NCI-H446 (cell line): ENCODE results near the gene PPP1R37.

Experiments
- DNase-seq, 2 experiments: peaks; one replicate each; lab custom pipeline; 2025; lab: John Stamatoyannopoulos, UW

The PPP1R37 gene

DNA sequence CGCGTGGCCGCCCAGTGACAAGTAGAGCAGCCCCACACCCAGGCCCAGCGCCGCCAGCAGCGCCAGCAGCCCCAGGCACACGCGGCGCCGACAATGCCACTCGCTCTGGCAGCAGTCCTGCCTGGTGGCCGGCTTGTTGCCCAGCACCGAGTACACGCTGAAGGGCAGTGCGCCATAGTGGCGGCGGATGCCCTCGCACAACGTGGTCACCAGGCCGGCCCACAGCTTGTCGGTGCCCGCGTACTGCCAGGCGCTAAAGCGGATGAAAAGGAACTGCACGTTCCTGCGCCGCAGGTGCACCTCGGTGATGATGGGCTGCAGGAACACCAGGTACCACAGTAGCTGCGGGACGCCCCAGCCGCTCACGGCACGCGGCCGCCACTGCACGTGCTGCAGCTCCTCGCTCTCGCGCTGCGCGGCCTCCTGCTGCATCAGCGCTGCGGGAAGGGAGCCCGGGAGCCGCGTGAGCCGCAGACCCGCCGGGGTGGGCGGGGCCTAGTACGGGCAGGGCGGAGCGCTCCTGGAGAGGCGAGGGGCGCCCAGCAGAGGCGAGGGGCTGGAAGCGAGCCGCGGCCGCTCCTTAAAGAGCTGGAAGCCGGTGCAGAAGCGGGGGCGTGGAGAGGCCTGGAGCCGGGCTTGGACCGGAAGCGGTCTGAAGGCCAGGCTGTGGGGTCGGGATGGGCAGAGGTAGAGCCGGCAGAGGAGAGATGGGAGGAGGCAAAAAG, 60.5 kb downstream of the PPP1R37 start:
- DNase-seq: no peak

DNA sequence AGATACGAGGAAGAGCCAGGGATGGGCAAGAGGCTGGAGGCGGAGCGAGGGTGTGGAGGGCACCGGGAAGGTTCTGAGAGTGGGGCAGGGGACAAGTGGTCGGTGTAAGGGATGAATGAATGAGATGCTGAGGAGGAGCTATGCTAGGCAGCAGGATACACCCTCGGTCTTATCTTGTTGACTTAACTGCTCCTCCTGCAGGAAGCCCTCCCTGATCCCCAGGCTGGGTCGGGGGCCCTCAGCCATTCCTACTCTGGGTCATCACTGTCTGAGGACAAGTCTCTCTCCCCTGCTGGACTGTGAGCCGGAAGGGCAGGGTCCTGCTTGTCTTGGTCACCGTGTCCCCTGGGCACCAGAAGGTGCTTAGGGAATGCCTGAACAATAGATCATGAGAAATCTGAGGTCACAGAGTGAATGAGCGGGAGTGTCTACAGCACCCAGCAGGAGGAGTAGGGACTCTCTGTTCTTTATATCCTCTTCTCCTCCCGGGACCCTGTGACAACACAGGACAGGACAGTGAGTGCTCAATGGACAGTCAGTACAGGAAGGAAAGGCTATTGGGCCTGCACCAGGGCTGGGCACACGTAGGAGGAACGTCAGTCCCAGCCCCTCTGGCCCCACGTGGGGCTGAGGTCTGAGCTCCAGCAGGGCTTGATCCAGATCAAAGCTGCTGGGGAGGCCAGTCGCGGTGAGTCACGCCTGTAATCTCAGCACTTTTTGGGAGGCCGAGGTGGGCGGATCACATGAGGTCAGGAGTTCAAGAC, 61.3 kb downstream of the PPP1R37 start:
- no peak for DNase-seq

DNA sequence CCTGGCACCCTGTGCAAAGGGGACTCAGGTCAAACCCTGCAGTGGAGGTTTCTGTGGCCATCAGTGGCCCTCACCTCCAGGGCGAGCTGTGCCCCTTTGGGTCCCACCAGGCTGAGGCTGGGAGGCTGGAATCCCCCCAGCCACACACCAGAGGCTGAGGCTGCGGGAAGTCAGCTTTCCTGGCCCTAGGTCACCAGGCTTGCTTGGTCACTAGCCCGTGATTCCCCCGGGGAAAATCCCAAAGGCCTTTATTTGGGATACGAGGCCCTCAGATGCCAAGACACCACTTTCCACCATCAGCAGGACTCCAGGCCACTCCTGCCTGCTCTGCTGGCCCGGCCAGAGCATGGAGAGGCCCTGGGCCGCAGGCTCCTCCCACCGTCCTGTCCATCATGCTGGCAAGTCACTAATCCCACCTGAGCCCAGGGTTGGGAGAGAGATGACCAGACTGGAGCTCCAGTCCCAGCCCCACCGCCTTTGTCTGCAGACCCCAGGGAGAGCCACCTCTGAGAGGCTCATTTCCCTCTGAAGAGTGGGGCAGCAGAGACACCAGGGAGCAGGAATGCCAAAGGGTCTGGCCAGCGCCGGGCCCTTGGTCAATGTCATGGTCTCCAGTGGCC, 63.1 kb downstream of the PPP1R37 start:
- DNase-seq: no peak

DNA sequence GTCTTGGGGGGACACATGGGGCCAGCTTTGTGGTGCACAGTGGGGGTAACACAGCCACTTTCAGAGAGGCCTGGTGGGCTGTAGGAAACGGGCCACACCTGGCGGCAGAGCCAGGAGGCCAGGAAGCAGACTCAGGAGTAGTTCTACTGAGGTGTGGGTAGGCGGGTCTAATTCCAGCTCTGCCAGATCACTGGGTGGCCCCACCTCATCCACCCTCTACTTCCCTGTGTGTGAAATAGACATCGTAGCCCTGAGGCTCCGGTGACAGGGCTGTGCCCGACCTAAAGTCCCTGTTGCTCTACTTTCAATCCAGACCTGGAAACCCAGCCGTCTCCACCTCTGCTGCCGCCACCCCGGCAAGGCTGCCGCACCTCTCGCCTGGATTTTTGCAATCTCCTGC, 63.8 kb downstream of the PPP1R37 start:
- no peak for DNase-seq

DNA sequence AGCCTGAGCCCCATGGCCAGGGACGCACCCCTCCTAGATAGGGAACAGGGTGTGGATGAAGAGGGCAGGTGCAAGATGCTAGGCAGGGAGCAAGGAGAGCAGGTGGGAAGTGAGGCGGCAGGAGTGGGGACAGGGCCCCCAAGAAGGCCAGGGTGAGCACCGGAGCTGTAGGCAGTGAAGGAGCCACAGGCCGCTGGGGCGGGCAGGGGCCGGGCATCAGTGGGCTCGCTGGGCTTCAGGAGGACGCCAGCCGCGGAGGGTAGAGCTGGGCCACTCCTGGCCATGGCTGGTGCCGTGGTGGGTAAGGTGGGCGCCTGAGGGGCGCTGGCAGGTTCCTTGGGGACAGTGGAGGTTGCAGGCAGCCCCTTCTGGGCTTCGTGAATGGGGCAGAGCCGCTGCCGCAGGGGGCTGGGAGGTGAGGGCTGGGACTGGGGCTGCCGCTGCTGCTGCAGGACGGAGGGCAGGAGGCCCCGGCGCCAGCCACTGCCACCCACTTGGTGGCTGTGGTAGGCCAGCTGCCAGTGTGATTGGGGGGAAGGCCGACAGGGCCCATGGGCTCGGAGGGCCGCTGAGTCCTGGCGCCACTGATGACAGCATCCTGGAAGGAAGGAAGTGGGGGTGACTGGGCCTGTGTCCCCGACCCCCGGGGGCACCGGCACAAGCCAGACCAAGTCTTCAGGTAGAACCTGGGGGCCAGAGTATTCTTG, 65.7 kb downstream of the PPP1R37 start:
- DNase-seq: no peak

DNA sequence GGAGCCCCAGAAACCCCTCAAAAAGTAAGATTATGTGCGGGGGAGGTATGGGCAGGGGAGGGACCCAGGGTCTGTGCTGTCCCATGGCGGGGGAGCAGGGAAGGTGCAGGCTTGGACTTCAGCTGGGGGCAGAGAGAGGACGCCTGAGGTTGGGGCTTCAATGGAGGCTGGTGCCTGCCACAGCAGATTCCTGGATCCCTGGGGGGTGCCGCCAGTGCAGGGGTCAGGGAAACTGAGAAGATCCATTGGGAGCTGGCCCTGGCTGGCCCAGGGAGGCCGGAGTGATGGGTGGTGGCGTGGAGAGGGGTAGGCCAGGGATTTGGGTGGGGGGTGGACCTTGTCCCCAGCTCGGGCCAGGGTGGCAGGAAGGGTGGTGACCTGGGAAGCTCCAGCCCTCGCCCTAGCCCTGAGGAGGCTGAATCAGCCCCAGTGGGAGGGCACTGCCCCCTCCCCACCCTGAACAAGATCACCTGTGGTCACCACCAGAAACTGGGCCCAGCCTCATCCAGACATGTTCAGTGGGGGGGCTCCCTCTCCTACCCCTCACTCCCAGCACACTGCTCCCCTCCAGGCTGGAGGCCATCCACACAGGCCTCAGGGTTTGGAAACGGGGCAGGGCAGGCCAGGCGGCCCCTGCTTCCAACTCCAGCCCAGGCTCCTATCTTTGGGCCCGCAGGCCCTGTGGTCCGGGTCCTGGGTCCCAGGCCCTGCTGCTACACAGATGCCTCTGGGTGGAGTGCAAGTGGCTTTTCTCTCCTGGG, 66.4 kb downstream of the PPP1R37 start:
- DNase-seq: no peak

DNA sequence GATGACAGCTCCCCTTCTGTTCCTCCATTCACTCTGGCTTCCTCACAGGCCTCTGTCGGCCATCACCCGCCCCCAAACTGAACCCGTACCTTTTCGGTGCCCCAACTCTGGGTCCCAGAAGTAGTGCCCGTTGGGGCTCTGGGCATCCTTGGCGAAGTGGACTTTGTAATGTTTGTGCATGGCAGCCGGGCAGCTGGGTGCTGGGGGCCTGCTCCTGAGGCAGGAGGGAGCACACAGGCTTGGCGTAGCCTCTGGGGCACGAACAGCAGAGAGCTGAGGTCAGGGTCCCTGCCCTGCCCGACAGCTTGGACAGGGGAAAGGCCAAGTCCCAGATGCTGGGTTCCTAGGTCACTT, 67.0 kb downstream of the PPP1R37 start:
- no peak for DNase-seq

DNA sequence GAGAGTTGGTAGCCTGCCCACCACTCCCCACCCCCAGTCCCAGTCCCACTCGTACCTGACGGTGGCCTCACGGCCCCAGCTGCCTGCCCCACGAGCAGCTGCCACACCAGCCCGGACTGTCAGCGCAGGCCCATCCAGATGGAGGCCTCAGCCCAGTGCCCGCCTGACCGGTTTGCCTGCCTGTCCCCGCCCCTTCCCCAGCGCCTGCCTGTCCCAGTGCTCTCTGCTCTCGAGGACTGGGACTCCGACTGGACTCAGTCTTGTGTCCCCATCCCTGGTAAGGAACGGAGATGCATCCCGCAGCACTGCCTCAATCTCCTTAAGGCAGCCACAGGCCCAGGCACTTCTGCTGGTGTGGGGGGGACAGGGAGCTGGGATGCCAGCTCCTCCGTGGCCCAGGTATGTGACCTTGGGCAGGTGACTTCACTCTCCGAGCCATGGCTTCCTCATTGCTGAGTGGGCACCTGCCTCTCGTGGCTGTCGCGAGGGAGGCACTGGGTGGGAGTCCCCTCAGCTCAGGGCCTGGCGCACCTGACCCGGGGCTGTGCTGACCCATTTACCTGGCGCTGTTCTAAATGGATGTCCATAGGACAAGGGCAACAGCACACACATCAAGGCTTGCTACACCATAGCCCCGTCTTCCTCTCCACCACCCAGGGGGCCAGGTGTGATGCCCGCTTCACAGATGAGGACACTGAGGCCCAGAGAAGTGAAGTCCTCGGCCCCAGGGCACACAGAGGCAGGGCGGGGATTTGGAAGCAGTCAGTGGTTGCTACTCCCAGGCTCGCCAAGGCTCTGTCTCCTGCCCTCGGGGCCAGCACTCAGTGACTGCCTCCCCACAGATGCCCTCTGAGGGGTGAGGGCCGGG, 68.1 kb downstream of the PPP1R37 start, which contains the start of gene NKPD1:
NKPD1 (minus strand) TSS at position 113 of the 868 bp plus-strand sequence. CDS start 832 bp downstream, outside the sequence.
- DNase-seq: no peak

DNA sequence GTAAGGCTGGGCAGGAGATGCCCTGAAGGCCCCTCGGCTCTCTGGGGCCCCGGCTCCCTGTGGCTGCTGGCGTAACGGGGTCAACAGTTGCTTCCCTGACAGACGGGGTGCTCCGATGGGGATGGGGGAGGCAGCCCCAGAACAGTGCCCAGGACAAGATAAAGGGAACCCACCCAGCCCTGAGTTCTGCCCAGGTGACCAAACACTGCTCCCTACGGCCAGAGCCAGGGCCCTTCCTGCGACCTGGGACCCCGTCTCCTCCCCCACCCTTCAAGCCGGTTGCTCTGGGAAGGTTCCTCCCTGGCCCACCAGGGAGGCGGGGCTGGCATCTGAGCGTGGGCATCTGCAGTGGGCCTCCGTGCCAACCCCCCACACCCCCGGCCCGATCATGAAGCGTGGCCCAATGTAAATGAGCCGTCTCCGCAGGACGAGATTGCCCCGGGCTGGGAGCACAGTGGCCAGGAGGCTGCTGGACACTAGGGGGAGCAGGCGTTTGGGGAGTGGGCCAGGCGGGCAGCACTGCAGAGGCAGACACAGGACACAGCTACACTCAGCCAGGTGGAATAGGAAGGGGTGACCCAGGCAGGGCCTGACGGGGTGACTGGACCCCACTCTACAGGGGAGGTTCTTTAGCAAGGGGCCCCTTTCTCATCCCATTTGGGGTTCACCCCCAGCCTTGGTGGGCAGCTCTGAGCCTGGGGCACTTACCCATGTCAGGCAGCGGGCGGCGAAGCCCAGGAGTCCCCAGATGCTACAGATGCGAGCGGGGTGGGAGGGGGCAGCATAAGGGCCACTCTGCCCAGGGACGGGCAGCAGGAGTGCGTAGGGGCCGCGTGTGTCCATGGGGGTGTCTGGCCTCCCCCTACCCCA, 69.0 kb downstream of the PPP1R37 start:
- DNase-seq: peak in 1 of 2 experiments; percentile 19

DNA sequence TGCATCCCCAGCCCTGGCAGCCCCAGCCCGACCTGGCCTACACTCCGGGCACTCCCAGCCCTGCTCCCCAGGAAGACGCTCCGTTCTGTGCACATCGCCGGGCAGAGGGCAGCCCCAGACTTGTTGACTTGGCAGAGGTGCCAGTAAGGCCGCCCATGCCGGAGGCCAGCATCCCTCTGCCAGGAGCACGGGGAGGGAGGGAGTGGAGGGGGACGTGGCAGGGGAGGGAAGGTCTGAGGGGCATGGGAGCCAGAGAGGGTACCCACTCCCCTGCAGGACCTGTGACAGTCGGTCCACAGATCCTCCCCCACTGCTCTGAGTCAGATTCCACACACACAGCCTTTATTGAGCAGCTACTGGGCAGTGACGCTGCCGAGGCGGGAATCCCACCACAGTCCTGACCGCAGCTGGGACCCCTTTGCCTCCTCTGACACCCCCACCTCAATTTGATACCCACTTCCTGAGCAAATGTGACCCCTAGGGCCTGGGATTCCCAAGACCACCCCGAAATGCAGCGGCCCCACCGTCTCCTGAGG, 69.7 kb downstream of the PPP1R37 start:
- DNase-seq: no peak

DNA sequence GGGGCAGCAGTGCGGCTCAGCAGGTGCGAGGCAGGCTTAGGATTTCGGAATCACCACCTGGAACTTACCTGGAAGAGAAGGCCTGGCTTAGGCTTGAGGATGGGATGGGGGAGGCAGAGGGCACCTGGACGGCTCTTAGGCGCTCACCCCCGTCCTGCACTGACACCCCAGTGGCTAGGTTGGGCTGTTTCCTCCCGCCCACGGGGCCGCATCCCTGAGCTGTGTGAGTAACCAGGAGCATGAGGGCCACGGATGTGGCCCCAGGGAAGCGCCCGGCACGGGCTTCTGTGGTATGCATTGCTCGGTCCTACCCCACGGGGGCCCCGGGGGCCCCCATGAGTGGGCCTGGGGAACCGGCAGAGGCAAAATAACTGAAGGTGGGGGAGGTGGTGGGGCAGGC, 70.2 kb downstream of the PPP1R37 start:
- DNase-seq: no peak

DNA sequence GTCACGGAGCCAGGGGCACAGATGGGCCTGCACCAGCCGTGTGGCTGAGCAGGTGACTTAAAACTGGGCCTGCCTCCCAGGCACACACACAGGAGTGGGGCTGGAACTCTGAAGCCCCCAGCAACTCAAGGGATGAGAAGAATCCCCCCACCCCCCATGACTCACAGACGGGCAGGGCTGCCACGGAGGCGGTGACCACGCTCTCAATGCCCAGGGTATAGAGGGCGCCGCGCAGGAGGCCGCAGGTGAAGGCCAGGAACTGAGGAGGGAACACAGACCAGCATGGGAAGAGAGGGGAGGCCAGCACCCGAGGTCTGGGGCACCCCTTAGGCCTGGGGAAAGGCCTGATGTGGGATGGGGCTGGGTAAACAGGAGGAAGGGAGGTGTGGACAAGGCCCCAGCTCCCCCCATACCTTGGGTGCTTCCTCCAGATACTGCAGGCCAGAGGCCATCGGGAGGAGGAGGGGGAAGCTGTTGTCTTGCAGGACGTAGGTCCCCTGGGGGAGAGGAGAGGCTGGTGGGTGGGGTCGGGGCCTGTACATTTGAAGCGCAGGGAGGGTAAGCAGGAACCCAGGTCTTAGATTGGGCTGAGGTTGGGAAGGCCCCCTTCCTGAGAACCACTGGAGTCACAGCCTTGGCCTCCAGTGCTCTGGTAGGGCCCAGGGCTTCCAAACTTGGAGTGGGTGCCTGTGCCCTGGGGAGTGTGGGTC, 70.9 kb downstream of the PPP1R37 start:
- no peak for DNase-seq

DNA sequence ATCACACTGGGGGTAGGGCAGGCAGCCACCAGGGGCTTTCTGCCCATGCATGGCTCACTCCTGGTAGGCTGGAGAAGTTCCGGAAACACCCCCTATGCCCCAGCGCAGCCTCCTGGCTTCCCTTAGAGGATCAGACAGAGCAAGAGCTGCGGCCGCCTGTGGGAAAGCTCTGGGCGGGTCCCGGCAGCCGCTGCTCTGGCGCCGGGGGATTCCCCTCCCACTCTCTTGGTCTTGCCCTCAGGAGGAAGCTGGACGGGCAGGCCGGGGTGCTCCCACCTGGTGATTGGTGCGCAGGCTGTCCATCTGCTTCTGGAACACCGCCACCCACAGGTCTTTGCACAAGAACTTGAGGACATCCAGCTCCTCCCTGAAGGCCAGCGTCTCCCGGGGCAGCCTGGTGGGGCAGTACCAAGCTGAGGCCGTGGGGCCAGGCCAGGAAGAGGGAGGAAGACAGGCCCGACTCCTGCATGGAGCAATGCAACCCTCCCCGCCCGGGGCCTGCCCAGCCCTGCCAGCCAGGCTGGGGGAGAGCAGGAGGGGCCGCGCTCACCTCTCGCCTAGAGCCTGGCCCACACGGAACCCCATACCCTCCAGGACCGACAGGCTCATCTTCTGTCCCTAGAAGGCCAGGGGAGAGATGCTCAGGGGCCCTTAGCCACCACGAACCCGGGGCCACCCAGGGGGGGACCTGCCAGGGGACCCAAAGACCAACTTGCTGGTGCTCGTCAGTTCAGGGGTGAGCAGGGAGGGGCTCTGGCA, 71.8 kb downstream of the PPP1R37 start:
- no peak for DNase-seq

DNA sequence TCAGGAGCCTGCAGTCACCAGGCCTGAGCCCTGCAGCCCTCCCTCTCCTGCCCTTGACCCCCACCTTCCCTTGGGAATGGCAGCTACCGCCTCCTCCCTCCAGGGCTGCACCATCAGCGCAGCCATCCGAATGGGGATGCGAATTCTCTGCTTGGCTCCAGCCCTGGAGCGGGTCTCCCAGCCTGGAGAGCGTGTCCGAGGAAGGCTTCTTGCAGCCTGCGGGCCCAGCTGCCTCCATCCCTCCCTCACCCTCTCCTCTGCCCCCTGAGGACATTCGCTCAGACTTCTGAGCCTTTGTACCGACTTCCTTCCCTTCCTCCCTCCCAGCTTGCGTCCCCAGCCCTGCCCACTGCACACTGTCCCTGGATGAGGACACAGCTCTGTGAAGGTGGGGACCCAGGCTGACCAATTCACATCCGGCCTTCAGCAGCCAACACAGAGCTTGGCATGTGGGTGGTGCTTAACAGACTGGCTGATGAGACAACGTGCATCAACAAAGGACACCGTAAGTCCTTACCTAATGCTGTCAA, 73.8 kb downstream of the PPP1R37 start:
- no peak for DNase-seq

DNA sequence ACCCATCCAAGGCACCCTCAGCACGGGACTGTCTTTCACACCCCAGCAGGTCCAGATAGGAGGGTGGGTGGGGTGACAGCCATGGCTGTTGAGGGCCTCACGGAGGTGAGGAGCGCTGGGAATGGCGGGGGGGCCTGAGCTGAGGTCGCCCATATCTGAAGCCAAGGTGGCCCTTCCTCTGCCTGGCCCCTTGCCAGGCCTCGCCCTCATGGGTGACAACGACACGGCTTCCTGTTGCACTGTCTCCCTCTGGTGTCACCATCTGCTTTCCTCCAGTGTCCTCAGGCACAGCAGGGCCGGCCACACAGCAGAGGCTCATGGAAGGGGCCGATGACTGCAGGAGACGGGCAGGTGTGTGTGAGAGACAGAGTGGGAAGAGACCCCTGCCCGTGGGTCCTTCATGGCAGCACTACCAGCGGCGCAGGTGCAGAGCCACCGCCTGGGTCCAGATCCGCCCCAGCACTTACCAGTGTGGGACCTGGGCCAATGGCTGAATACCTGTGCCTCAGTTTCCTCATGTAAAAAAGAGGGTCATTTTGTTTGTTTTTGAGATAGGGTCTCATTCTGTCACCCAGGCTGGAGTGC, 75.9 kb downstream of the PPP1R37 start:
- DNase-seq: no peak

DNA sequence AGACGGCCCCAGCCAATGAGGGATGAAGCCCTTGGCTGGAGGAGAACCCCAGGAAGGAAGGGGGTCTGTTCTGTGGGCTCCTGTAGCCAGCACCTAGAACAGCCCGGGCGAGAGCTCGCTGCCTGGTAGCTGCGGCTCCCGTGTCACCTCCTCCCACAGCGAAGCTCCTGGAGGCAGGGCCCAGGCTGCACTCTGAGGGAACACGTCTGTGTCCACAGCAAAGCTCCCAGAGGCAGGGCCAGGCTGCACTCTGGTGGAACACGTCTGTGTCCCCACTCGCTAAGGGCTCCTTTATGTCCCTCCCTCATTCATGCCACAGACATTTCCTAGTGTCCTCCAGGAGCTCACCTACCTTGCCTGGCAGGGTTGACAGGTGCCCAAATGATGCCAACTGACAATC, 76.6 kb downstream of the PPP1R37 start:
- no peak for DNase-seq
